ENCODE results near the gene EPHB1.

The EPHB1 gene

GRCh38 chr3:135178566-135178965 lies 383.5 kb downstream of the EPHB1 start:
- H3K4me1 ChIP-seq (ENCODE audit: control insufficient read depth, insufficient read depth, low read length): no peaks in the 10 kb centered on the region
- H3K36me3 ChIP-seq (ENCODE audit: control insufficient read depth, insufficient read depth, low read length): no peaks in the 10 kb centered on the region
- H3K4me3 ChIP-seq (ENCODE audit: low read depth, low read length): no peak overlapping the region
- no peak overlapping the region for H3K27ac ChIP-seq (ENCODE audit: low read depth, low read length)
- H3K9ac ChIP-seq (ENCODE audit: low read depth, low read length): no peak overlapping the region
- H3K27me3 ChIP-seq (ENCODE audit: control insufficient read depth, insufficient read depth, low read length): no peaks in the 10 kb centered on the region
- H3K9me3 ChIP-seq (ENCODE audit: control insufficient read depth, insufficient read depth, low read length): no peaks in the 10 kb centered on the region

- H3K27me3 ChIP-seq (ENCODE audit: control insufficient read depth, insufficient read depth, low read length): no peaks in the 10 kb centered on the region
- H3K4me3 ChIP-seq (ENCODE audit: low read depth, low read length): no peak overlapping the region
- H3K9me3 ChIP-seq (ENCODE audit: control insufficient read depth, insufficient read depth, low read length): no peaks in the 10 kb centered on the region
- no peaks in the 10 kb centered on the region for H3K36me3 ChIP-seq (ENCODE audit: control insufficient read depth, insufficient read depth, low read length)
- H3K4me1 ChIP-seq (ENCODE audit: control insufficient read depth, insufficient read depth, low read length): no peaks in the 10 kb centered on the region
- no peak overlapping the region for H3K27ac ChIP-seq (ENCODE audit: low read depth, low read length)
- no peak overlapping the region for H3K9ac ChIP-seq (ENCODE audit: low read depth, low read length)
Observed at GRCh38 chr3:135181408-135181807, 386.3 kb downstream of the EPHB1 start.

GRCh38 chr3:135182364-135182998 lies 387.4 kb downstream of the EPHB1 start:
- H3K9me3 ChIP-seq (ENCODE audit: control insufficient read depth, insufficient read depth, low read length): no peaks in the 10 kb centered on the region
- no peak overlapping the region for H3K9ac ChIP-seq (ENCODE audit: low read depth, low read length)
- H3K27ac ChIP-seq (ENCODE audit: low read depth, low read length): no peak overlapping the region
- no peaks in the 10 kb centered on the region for H3K36me3 ChIP-seq (ENCODE audit: control insufficient read depth, insufficient read depth, low read length)
- no peaks in the 10 kb centered on the region for H3K4me1 ChIP-seq (ENCODE audit: control insufficient read depth, insufficient read depth, low read length)
- no peaks in the 10 kb centered on the region for H3K27me3 ChIP-seq (ENCODE audit: control insufficient read depth, insufficient read depth, low read length)
- no peak overlapping the region for H3K4me3 ChIP-seq (ENCODE audit: low read depth, low read length)

GRCh38 chr3:135190658-135191057 lies 395.6 kb downstream of the EPHB1 start:
- Histone ChIP-seq H3K9ac (ENCODE audit: low read depth, low read length) (no peak overlapping the region), H3K4me3 (ENCODE audit: low read depth, low read length) (no peak overlapping the region), H3K27ac (ENCODE audit: low read depth, low read length) (no peak overlapping the region), H3K4me1 (ENCODE audit: control insufficient read depth, insufficient read depth, low read length) (peaks cover 11% of the 10 kb centered on the region), H3K27me3 (ENCODE audit: control insufficient read depth, insufficient read depth, low read length) (no peaks in the 10 kb centered on the region), H3K9me3 (ENCODE audit: control insufficient read depth, insufficient read depth, low read length) (no peaks in the 10 kb centered on the region), H3K36me3 (ENCODE audit: control insufficient read depth, insufficient read depth, low read length) (no peaks in the 10 kb centered on the region)

- H3K4me3 ChIP-seq (ENCODE audit: low read depth, low read length): no peak overlapping the region
- H3K27me3 ChIP-seq (ENCODE audit: control insufficient read depth, insufficient read depth, low read length): no peaks in the 10 kb centered on the region
- H3K36me3 ChIP-seq (ENCODE audit: control insufficient read depth, insufficient read depth, low read length): no peaks in the 10 kb centered on the region
- H3K9ac ChIP-seq (ENCODE audit: low read depth, low read length): no peak overlapping the region
- no peaks in the 10 kb centered on the region for H3K9me3 ChIP-seq (ENCODE audit: control insufficient read depth, insufficient read depth, low read length)
- H3K4me1 ChIP-seq (ENCODE audit: control insufficient read depth, insufficient read depth, low read length): peaks cover 11% of the 10 kb centered on the region
- H3K27ac ChIP-seq (ENCODE audit: low read depth, low read length): no peak overlapping the region
Observed at GRCh38 chr3:135191708-135192107, 396.6 kb downstream of the EPHB1 start.

- H3K36me3 ChIP-seq (ENCODE audit: control insufficient read depth, insufficient read depth, low read length): no peaks in the 10 kb centered on the region
- H3K27ac ChIP-seq (ENCODE audit: low read depth, low read length): no peak overlapping the region
- peaks cover 11% of the 10 kb centered on the region for H3K4me1 ChIP-seq (ENCODE audit: control insufficient read depth, insufficient read depth, low read length)
Observed at GRCh38 chr3:135192929-135193328, 397.9 kb downstream of the EPHB1 start.

GRCh38 chr3:135197246-135197645 lies 402.2 kb downstream of the EPHB1 start:
- H3K9me3 ChIP-seq (ENCODE audit: control insufficient read depth, insufficient read depth, low read length): no peaks in the 10 kb centered on the region
- H3K27me3 ChIP-seq (ENCODE audit: control insufficient read depth, insufficient read depth, low read length): no peaks in the 10 kb centered on the region
- no peak overlapping the region for H3K9ac ChIP-seq (ENCODE audit: low read depth, low read length)
- H3K4me1 ChIP-seq (ENCODE audit: control insufficient read depth, insufficient read depth, low read length): no peaks in the 10 kb centered on the region
- H3K27ac ChIP-seq (ENCODE audit: low read depth, low read length): no peak overlapping the region
- no peak overlapping the region for H3K4me3 ChIP-seq (ENCODE audit: low read depth, low read length)
- no peaks in the 10 kb centered on the region for H3K36me3 ChIP-seq (ENCODE audit: control insufficient read depth, insufficient read depth, low read length)

More at GRCh38 chr3:135192929-135193328, 397.9 kb downstream of the EPHB1 start:
- Histone ChIP-seq H3K4me3 (ENCODE audit: low read depth, low read length) (no peak overlapping the region), H3K9me3 (ENCODE audit: control insufficient read depth, insufficient read depth, low read length) (no peaks in the 10 kb centered on the region), H3K27me3 (ENCODE audit: control insufficient read depth, insufficient read depth, low read length) (no peaks in the 10 kb centered on the region), H3K9ac (ENCODE audit: low read depth, low read length) (no peak overlapping the region)

- Histone ChIP-seq H3K27ac (ENCODE audit: low read depth, low read length) (no peak overlapping the region), H3K27me3 (ENCODE audit: control insufficient read depth, insufficient read depth, low read length) (no peaks in the 10 kb centered on the region), H3K36me3 (ENCODE audit: control insufficient read depth, insufficient read depth, low read length) (no peaks in the 10 kb centered on the region), H3K9ac (ENCODE audit: low read depth, low read length) (no peak overlapping the region), H3K9me3 (ENCODE audit: control insufficient read depth, insufficient read depth, low read length) (no peaks in the 10 kb centered on the region), H3K4me1 (ENCODE audit: control insufficient read depth, insufficient read depth, low read length) (no peaks in the 10 kb centered on the region), H3K4me3 (ENCODE audit: low read depth, low read length) (no peak overlapping the region)
Observed at GRCh38 chr3:135197856-135198255, 402.8 kb downstream of the EPHB1 start.

- no peak overlapping the region for H3K4me3 ChIP-seq (ENCODE audit: low read depth, low read length)
- no peaks in the 10 kb centered on the region for H3K9me3 ChIP-seq (ENCODE audit: control insufficient read depth, insufficient read depth, low read length)
- H3K27ac ChIP-seq (ENCODE audit: low read depth, low read length): no peak overlapping the region
- H3K36me3 ChIP-seq (ENCODE audit: control insufficient read depth, insufficient read depth, low read length): no peaks in the 10 kb centered on the region
- no peak overlapping the region for H3K9ac ChIP-seq (ENCODE audit: low read depth, low read length)
- H3K27me3 ChIP-seq (ENCODE audit: control insufficient read depth, insufficient read depth, low read length): no peaks in the 10 kb centered on the region
- H3K4me1 ChIP-seq (ENCODE audit: control insufficient read depth, insufficient read depth, low read length): no peaks in the 10 kb centered on the region
Observed at GRCh38 chr3:135199137-135199536, 404.1 kb downstream of the EPHB1 start.

GRCh38 chr3:135203026-135203425 lies 408.0 kb downstream of the EPHB1 start:
- H3K4me3 ChIP-seq (ENCODE audit: low read depth, low read length): no peak overlapping the region
- no peaks in the 10 kb centered on the region for H3K4me1 ChIP-seq (ENCODE audit: control insufficient read depth, insufficient read depth, low read length)
- H3K9ac ChIP-seq (ENCODE audit: low read depth, low read length): no peak overlapping the region
- no peaks in the 10 kb centered on the region for H3K9me3 ChIP-seq (ENCODE audit: control insufficient read depth, insufficient read depth, low read length)
- no peaks in the 10 kb centered on the region for H3K27me3 ChIP-seq (ENCODE audit: control insufficient read depth, insufficient read depth, low read length)
- H3K36me3 ChIP-seq (ENCODE audit: control insufficient read depth, insufficient read depth, low read length): no peaks in the 10 kb centered on the region
- no peak overlapping the region for H3K27ac ChIP-seq (ENCODE audit: low read depth, low read length)

- no peak overlapping the region for H3K27ac ChIP-seq (ENCODE audit: low read depth, low read length)
- H3K36me3 ChIP-seq (ENCODE audit: control insufficient read depth, insufficient read depth, low read length): no peaks in the 10 kb centered on the region
- H3K4me3 ChIP-seq (ENCODE audit: low read depth, low read length): no peak overlapping the region
- H3K27me3 ChIP-seq (ENCODE audit: control insufficient read depth, insufficient read depth, low read length): no peaks in the 10 kb centered on the region
- no peaks in the 10 kb centered on the region for H3K9me3 ChIP-seq (ENCODE audit: control insufficient read depth, insufficient read depth, low read length)
- peaks cover 28% of the 10 kb centered on the region for H3K4me1 ChIP-seq (ENCODE audit: control insufficient read depth, insufficient read depth, low read length)
- no peak overlapping the region for H3K9ac ChIP-seq (ENCODE audit: low read depth, low read length)
Observed at GRCh38 chr3:135213213-135213612, 418.2 kb downstream of the EPHB1 start.
